Activated gamma-delta T cell treated with anti-CD3 and anti-CD28 coated beads, Interleukin-2, amount 50 U/mL, for 16 hours (primary cell): ENCODE results near the gene VPS13C.
"Not testable (repeated sequence)": the region's sequence is repeated elsewhere in the genome, so short reads cannot be mapped to it uniquely, and the experiment has no call there.

Source experiments
- DNase-seq: peaks from one replicate; pipeline ENCODE4 v3.0.0-alpha.2; 2020; ENCODE audit warnings: low read depth

The VPS13C gene

DNA sequence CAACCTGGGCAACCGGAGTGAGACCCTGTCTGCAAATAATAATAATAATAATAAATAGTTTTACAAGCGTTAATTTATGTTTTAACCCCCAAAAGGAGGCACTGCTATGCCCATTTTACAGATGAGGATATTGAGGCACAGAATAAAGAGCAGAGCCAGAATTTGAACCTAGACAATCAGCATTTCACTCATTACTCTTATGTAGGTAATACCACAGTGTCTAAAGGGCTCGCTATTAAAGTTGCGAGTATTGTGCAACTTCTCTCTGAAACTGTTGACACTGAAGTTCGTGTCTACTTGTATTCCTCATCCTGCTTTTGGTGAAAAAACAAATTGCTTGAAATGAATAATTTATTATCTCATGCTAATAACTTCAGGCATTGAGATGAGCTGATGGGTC, 9.3 kb upstream of the VPS13C start:
- DNase-seq, result no peak

DNA sequence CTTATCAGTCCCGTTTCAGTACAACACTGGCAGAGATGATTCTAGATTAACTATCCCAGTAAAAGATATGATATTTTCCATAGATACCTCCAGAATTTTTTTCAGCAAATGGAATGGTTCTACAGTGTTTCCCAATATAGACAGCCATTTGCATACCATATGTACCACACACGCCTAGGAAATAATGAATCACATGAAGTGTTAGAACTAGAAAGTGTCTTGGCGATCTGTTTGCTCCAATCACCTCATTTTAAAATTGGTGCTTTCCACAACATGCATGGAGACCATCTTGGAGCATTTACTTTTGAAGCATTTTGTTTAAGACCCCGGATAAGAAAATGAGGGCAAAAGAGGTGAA, 8.5 kb upstream of the VPS13C start:
- no peak for DNase-seq

DNA sequence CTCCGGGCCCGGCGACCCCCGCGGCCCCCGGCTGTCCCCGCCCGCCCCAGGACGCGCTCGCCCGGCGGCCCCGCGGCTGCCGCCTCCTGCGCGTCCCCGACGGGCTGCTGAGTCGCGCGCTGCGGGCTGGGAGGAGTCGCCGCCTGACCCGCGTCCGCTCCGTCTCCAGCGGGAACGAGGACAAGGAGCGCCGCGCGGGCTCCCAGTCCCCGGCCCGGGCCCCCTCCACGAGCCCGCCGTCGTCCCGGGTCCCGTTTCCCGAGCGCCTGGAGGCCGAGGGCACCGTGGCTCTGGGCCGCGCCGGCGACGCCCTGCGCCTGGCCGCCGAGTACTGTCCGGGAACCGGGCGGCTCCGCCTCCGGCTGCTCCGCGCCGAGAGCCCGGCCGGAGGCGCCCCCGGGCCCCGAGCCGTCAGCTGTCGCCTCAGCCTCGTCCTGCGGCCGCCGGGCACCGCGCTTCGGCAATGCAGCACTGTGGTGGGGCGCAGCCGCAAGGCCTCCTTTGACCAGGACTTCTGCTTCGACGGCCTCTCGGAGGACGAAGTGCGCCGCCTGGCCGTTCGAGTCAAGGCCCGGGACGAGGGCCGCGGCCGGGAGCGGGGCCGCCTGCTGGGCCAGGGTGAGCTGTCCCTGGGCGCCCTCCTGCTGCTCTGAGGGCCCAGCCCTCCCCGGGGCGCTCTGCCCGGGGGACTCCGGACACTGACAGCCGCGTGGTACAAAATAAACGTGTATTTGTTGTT, 8.0 kb upstream of the VPS13C start:
- no peak for DNase-seq

DNA sequence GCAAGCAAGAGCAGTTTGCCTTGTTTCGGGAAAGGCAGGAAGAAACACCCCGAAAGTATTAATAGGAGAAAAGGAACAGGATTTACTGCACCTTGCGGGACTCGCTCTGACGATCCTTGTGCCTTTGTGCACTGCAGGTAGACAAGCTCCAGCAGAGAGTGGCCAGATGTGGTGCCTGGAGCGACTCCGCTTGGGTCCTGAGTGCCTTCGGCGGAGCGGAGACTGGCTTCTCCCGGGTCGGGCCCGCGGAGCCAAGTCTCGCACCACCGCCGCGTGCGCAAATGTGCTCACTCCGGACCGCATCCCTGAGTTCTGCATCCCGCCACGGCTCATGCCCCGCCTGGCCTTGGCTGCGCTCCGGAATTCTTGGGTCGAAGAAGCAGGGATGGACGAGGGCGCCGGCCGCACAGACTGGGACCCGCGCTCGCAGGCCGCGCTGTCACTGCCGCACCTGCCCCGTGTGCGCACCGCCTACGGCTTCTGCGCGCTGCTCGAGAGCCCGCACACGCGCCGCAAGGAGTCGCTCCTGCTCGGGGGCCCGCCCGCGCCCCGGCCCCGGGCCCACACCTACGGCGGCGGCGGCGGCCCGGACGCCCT, 7.3 kb upstream of the VPS13C start:
- no peak for DNase-seq

DNA sequence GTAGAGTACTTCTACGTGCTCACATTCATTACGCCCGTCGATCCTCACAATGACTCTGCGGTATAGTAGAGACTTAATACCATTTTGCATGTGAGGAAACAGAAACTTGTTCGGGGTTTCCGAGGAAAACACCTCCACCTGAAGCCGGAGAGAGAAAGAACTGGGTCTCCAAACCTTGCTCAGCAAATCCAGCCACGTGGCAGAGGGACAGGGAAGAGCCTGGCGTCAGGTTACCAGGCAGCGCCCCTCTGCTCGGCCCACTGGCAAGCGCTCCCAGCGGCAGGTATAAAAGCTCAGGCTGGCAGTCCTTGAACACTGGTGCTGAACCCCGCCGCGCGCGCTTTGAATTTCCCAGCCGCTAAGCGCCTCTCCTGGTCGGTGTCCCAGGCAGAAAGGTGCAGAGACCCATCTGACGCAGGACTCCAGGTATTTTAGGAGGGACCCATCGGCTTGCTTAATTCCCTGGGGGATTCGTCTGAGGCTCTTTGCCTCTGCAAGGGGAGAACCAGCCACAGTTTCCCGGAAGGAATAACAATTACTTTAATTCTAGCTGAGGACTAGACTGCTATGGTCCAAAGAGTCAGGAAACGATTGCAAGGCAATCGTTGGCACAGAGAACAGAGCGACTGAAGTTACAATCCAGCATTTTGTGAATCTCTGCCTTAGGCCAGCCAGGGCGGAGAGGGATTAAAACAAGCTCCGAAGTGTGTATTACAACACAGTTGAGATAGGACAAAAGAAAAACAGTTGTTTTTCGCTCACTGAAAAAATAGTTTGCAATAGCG, 6.6 kb upstream of the VPS13C start, which contains the start of gene C2CD4A:
Gene C2CD4A (plus strand): TSS at position 315 of the 785 bp plus-strand sequence. CDS start 637 bp downstream, outside the sequence.
- DNase-seq, result peak; percentile 35

DNA sequence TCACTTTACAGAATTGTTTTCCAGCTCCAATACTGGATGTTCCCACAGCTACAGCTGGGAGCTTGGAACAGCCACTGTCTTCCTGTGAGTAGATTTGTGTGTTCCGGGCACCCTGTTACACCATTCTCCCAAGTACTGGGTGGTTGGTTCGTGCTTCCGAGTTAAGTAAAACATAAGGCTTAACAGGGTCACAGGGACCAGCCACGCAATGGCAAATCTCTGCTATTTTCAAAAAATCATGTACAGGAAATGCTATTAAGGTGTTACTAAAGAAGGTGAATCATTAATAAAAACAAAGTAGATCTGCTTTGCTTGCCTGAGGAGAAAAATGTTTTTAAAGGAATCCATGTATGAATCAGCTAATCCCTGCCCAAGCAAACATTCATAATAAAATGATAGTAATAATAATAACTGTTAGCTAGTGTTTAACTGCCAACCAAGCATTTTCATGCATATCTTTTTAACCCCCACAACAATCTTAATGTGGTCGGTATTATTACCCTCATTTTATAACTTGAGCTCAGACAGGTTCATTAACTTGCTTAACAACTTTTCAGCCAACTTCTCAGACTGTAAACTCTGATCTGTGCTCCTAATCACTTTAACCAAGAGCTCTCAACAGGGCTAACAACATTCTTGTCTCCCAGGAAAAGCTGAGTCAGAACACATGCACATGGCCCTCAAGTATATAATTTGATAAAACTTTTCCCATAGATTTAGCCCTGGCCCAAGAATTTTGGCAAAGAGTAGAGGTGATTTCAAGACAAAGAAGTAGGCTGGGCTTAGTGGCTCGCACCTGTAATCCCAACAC, 3.8 kb upstream of the VPS13C start:
- DNase-seq, result no peak

DNA sequence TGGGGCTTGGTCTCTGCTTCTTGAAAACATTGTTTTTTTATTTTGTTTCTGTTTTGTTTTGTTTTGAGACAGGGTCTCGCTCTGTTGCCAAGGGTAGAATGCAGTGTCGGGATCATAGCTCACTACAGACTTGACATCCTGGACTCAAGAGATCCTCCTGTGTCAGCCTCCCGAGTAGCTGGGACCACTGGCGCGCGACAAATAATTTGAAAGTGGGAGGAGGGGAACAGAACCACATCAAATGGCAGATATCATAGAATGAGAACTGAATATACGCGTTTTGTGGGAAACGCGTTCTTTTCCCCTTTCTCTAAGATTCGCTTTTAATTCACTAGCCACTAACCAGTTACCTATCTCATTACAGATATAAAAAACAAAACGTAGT, 641 bp upstream of the VPS13C start:
- DNase-seq, result no peak

DNA sequence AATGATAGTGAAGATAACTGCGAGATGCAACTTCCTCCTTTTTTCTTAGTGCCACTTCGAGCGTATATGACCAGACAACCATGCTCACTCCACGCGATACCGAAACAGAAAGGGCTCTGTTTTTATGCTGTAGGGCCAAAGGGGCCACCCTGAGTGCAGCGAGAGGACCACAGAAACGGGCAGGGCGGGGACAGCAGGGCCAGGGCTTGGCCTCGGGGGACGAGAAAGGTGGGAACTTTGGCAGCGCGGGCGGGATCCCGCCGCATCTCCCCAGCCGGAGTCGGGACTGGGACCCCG, 483 bp downstream of the VPS13C start:
- peak; percentile 49 for DNase-seq

DNA sequence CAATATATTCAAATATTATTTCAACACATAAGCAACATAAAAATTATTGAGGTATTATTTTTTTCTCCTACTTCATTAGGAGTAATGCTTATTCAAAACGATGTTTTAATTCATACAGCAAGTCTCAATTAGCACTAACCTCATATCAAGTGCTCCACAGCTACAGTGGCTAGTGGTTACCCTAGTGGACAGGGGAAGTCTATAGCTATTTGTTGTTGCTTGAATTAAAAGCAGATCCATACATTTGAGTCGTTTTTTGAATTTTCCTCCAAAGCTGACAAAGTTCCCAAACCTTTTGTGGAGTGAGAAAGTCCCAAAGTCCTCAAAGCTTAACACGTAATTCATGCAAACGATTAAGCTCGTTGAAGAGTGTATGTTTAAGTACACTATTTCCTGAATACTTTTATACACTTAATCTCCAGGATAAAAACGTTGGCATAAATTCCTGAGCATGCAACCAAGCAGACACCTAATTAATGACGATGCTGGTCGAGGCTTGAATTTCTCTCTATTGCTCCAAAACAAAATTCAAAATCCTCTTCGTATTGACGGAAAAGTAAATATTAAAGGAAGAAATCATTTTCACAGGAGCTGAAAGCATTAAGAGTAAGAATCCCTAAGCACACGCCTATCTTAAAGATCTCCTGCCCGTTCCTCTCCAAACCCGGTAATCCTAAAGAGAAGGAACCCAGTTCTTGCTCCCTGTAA, 985 bp downstream of the VPS13C start:
- DNase-seq, result no peak

DNA sequence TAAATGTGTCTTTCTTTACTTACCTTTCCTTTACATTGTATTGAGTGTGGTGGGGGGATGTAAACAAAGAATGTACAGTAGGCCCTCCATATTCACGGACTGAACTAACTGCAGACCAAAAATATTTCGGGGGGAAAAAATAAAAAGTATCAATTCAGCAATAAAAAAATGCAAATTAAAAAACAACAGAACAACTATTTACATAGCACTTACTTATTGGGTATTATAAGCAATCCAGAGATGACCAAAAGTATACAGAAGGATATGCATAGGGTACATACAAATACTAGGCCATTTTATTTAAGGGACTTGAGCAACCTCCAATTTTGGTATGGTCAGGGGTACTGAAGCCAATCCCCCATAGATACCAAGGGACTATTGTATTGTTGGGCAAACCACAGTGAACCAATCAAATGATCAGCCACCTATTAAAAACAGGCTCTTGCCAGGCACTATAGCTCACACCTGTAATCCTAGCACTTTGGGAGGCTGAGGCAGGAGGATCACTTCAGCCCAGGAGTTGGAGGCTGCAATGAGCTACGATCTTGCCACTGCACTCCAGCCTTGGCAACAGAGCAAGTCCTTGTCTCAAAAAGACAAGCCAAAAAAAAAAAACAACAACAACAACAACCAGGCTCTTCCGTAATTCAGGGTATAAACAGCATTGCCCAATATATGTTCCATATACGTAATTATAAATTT, 1.8 kb downstream of the VPS13C start:
- no peak for DNase-seq

DNA sequence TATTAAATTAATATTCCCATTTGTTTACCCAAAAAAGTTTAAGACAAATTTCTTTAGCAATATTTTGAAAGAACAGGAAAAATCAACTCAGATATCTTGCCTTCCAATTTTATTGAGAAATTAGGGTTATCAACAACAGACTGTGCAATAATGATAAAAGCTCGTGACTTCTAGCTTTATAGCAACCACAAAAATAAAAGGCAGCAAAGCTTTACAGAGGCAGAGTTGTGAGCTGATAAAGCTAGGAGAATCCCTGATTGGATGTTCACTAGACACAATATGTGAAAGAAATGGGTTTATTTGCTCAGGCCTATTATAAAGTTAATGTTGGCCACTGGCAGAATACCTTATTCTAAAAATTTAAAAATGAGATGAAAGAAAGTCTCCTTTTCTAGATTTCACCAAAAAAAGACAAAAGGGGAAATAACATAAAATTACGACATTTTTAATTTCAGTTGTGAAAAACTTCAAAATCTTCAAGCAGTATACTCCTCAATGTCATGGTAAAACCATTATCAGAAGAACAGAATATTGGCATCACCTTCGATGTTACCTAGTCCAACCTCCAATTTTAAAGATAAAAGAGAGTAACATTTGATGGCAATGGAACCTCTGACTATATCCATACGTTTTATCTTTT, 2.8 kb downstream of the VPS13C start:
- no peak for DNase-seq

DNA sequence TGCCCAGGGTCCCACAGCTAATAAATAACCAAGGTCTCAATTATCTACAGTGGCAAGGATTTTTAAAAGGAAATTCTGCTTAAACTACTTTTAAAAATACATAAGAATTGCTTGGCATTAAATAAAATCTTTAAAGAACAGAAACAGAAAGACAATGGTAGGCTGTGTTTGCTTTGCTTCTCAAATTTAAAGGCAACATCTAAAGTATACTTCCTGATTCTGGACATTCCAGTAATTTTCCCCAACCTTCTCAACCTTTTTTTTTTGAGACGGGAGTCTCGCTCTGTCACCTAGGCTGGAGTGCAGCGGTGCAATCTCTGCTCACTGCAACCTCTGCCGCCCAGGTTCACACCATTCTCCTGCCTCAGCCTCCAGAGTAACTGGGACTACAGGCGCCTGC, 5.3 kb downstream of the VPS13C start:
- DNase-seq, result no peak

DNA sequence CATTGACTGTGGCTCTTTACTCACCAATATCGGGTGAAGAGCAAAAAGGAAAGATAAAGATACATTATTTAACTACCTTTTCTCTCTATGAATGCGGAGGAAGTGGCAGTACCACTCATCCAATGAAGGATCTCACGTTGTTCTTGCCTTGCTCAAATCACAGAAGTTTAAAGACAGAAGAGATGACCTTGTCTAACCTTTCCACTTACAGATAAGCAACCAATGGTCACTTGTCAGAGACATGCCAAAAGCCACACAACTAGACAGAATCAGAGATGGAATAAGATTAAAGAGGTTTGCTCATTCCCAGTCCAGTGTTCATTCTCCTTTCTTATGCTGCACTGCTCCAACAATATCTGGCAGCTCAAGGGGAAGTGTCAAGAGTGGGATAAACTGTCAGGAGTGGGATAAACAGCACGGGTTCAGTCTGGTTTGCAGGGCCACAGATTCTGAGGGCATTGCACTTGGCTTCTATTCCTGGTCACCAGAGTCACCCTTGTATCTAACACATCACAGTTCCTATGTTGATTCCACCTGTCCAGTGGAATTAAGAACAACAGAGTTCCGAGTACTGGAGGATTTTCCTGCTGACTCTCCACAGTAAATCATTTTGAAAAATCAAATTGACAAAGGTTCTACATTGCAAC, 6.7 kb downstream of the VPS13C start:
- no peak for DNase-seq

DNA sequence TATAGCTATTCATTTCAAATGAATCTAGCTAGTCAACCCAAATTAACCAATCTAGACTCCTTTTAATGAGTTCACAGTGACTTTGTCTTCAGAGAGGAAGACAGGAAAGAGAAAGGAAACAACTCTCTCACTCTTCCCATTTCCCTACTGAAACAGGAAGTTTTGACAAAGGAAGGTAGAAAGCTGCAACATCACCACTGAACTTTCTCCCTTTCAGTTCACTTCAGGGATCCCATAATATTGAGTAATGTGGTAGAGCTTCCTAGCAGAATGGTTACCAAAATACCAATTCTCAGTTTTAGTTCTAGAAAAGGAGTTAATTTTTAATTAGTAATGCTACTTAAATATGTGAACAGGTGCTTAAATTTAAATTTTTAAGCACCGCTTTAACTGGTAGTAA, 7.5 kb downstream of the VPS13C start:
- DNase-seq, result no peak

DNA sequence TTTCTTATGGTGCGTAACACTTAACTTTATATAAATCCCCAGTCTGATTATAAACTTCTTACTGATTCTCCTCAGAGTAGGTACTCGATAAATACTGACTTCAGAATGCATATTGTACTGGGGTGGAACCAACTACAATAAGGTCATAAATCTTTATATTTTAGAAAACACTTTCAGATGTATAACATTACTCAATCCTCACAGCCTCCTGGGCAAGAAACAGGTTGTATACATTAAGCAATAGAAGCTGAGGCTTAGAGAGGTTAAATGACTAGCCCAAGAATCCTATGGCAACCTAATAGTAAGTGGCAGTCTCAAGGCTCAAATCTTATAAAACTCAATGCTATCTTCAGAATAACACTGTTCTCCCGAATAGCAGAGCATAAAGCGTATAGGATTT, 9.1 kb downstream of the VPS13C start:
- DNase-seq, result no peak

DNA sequence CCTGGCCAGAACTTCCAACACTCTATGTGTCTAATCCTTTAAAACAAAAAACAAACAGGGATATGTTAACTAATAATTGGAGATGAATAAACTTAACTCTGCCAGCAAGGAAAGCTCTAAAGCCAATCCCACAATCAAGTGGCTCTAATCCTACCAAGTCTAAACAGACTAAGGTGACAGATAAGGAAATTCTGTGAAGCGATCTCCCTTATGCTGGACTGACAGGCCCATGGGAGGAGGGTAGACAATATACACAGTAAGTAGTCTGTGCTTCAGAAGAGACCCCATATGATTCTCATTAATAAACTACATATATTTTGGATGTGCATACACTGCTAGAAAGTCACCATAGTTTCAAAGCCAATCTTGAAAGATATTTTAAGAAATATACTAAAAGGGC, 10.1 kb downstream of the VPS13C start:
- DNase-seq, result no peak

DNA sequence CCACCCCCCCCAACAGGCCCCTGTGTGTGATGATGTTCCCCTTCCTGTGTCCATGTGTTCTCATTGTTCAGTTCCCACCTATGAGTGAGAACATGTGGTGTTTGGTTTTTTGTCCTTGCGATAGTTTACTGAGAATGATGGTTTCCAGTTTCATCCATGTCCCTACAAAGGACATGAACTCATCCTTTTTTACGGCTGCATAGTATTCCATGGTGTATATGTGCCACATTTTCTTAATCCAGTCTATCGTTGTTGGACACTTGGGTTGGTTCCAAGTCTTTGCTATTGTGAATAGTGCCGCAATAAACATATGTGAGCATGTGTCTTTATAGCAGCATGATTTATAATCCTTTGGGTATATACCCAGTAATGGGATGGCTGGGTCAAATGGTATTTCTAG, 12.0 kb downstream of the VPS13C start:
- not testable (repeated sequence) for DNase-seq

DNA sequence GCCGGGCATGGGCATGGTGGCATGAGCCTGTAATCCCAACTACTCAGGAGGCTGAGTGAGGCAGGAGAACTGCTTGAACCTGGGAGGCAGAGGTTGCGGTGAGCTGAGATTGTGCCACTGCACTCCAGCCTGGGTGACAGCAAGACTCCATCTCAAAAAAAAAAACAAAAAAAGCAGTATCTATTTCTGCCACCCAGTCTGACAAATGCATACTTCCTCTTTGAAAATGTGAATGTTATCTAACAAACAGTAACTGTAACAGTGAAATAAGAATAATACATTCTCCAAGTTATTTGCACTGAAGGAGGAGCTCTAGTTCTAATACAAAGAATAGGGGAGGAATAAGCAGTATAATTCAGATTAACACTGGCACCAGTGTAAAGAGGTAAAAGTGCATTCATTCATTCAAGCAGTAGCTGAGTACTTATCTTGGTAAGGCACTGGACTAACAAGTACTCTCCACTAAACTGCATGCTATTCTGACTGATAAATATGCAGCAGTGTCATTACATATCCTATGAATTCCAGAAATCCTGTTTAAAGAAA, 12.9 kb downstream of the VPS13C start:
- no peak for DNase-seq

DNA sequence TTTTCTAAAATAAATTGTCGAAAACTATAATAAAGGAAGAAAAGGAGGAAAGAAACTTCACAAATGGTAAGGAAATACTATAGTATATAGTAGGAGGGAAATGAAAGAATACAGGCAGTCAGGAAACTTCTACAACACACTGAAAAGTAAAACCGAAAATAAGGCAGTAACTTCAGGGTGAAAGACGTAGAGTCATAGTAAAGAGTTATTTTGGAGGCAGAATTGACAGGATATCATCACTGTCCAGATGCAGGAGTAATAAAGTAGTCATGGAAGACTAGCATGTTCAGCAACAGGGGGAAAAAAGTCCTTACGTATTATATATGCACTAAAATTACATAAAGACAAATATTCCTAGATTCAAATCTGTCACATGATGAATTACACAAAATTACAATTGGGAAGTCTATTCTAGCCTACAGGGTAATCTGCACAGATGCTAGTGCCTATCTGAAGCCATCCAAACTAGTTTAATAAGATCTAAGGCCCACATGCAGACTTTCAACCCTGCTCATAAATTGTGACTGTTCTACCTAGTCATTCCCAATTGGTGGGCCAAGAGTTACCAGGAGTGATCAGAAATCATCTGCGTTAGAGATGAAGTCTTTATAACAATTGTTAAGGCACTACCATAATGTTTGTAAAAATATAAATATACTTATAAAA, 14.0 kb downstream of the VPS13C start:
- no peak for DNase-seq
